COLO829 (cell line): ENCODE measurements around the gene TRMT6.

ENCODE experiments used
- DNase-seq: peaks from one replicate; pipeline ENCODE4 v3.0.0; 2012; ENCODE audit warnings: low spot score

TRMT6 gene

GRCh38 chr20:5950271-5951031 is at the start of gene TRMT6, which contains the start of gene MCM8:
TRMT6 (minus strand) TSS chr20:5950533; CDS start chr20:5950405, 128 bp downstream.
MCM8 (plus strand) TSS chr20:5950652; CDS start chr20:5952016, 1,364 bp downstream.
- peak; percentile 96 for DNase-seq

GRCh38 chr20:5999783-6000182 is 49.5 kb upstream of the TRMT6 start:
- DNase-seq = no peak

GRCh38 chr20:5996765-5997164 is 46.4 kb upstream of the TRMT6 start:
- no peak for DNase-seq

GRCh38 chr20:5991623-5992441 is 41.5 kb upstream of the TRMT6 start:
- peak; percentile 55 for DNase-seq

- no peak for DNase-seq
These were observed 40.6 kb upstream of the TRMT6 start for GRCh38 chr20:5990946-5991345.

- DNase-seq = no peak
These were observed 39.2 kb upstream of the TRMT6 start for GRCh38 chr20:5989539-5989938.

- DNase-seq = no peak
These were observed 37.0 kb upstream of the TRMT6 start for GRCh38 chr20:5987383-5987782.

- no peak for DNase-seq
These were observed 30.6 kb upstream of the TRMT6 start for GRCh38 chr20:5980720-5981538.

- no peak for DNase-seq
These were observed 29.5 kb upstream of the TRMT6 start for GRCh38 chr20:5979801-5980200.

- no peak for DNase-seq
These were observed 27.6 kb upstream of the TRMT6 start for GRCh38 chr20:5977975-5978374.

- no peak for DNase-seq
These were observed 26.9 kb upstream of the TRMT6 start for GRCh38 chr20:5977223-5977622.

- no peak for DNase-seq
These were observed 25.4 kb upstream of the TRMT6 start for GRCh38 chr20:5975778-5976177.

- no peak for DNase-seq
These were observed 24.2 kb upstream of the TRMT6 start for GRCh38 chr20:5974531-5974930.

GRCh38 chr20:5973971-5974370 is 23.6 kb upstream of the TRMT6 start:
- no peak for DNase-seq

- no peak for DNase-seq
These were observed 22.8 kb upstream of the TRMT6 start for GRCh38 chr20:5973172-5973571.

GRCh38 chr20:5971203-5971602 is 20.9 kb upstream of the TRMT6 start:
- DNase-seq = no peak

- no peak for DNase-seq
These were observed 20.0 kb upstream of the TRMT6 start for GRCh38 chr20:5970381-5970780.

GRCh38 chr20:5969940-5970339 is 19.6 kb upstream of the TRMT6 start:
- DNase-seq = no peak

- DNase-seq = no peak
These were observed 19.1 kb upstream of the TRMT6 start for GRCh38 chr20:5969348-5969935.

- no peak for DNase-seq
These were observed 18.1 kb upstream of the TRMT6 start for GRCh38 chr20:5968462-5968861.

GRCh38 chr20:5967469-5967868 is 17.1 kb upstream of the TRMT6 start:
- no peak for DNase-seq

GRCh38 chr20:5949943-5950270 is 426 bp downstream of the TRMT6 start:
- no peak for DNase-seq
